LNCAP (cell line): ENCODE measurements around the gene CLDN25.

Experiments
- CTCF ChIP-seq: fragments of 450-650 bp; IDR thresholded peaks from 2 replicates; pipeline ENCODE4 v1.5.1; 2017; ENCODE audit warnings: mild to moderate bottlenecking

The CLDN25 gene

DNA sequence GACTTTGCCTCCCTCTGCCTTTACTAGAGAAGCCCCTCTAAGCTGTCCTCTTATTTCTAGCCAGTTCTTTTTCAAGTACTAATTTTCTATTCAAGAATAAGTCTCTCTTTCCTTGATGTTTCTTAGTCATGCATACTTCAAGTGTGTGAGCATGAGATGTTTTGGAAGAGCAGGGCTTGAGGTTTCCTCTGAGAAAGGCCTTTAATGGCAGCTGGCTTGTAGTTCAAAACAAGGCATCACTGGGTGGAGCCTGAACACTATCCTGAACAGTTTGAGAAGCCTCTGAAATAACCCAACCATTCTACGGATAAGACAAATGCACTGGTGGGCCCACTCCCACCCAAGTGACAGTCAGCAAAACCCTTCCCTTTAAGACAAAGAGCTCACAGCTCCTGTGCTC, 37.6 kb downstream of the CLDN25 start:
- no peak for TF ChIP-seq CTCF

DNA sequence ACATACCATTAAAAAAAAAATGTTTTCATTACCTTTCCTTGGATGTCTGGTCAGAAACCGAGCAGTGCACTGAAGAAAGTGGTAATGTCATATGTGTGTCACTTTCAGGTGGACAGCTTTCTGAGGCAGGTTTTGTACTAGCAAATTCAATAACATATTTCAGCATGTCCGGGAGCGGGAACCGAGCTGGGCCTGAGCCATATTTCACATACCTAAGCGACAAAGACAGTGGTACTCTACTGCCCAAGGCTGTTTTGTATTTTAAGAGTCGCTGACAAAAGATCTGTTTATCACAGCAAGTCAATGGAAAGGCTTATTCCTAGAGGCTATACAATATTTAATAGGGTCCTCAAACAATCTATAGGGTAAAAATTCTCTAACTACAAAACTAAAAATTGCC, 38.0 kb downstream of the CLDN25 start:
- no peak for TF ChIP-seq CTCF

DNA sequence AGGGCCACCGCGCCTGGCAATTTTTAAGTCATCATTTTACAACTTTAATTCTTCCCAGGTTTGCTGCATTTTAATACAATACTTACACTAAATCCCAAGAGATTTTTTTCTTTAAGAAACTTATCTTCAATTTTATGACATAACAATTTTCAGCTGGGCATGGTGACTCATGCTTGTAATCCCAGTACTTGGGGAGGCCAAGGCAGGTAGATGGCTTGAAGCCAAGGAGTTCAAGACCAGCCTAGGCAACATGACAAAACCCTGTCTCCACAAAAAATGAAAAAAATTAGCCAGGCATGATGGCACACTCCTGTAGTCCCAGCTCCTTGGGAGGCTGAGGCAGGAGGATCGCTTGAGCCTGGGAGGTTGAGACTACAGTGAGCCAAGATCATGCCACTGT, 38.8 kb downstream of the CLDN25 start:
- TF ChIP-seq CTCF, result no peak

DNA sequence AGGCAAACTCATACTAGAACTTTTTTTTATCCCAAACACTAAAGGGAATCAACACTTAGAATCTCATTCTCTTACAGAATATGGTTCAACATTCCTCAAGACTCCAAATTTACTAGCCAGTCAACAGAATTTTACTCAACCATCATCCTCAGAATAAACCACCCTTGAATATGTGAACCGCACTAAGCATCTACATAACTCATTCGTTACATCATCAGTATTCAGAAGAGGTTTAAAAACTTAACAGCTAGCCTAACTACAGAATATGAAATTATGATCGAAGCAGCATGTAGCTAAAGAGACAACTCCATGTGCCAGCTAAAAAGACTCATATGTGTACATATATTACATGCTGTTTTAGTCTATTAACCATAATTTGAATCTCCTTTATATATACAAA, 47.9 kb downstream of the CLDN25 start:
- no peak for TF ChIP-seq CTCF

- no peak for TF ChIP-seq CTCF
Measured at GRCh38 chr11:113828191-113828590, 48.6 kb downstream of the CLDN25 start.

GRCh38 chr11:113829751-113830150, 50.2 kb downstream of the CLDN25 start:
- TF ChIP-seq CTCF, result no peak
